Neutrophil (primary cell): ENCODE results near the gene SMARCA4.

Experiments used
- H3K27ac ChIP-seq: fragments of 200-600 bp; sonication (generic); 2 replicates; pipeline ENCODE4 v1.5.1; 2016; ENCODE audit warnings: mild to moderate bottlenecking, moderate library complexity
- H3K27me3 ChIP-seq: fragments of 200-600 bp; sonication (generic); 2 replicates; pipeline ENCODE4 v1.6.0; 2016; ENCODE audit warnings: mild to moderate bottlenecking
- H3K36me3 ChIP-seq: fragments of 200-600 bp; sonication (generic); 2 replicates; pipeline ENCODE4 v1.5.1; 2017
- H3K4me1 ChIP-seq, 2 experiments: fragments of 200-600 bp in 1 of 2; sonication (generic) in 1 of 2; 1 replicate in 1 of 2; 2 replicates in 1 of 2; pipeline versions ENCODE4 v1.5.1 to v1.6.1; 2013 to 2016; ENCODE audit warnings: low read depth in 1 of 2, low read length in 1 of 2, mild to moderate bottlenecking in 1 of 2, moderate library complexity in 1 of 2; ENCODE audit not compliant: control insufficient read depth in 1 of 2, insufficient read depth in 1 of 2
- H3K4me3 ChIP-seq, 2 experiments: fragments of 200-600 bp in 1 of 2; sonication (generic) in 1 of 2; 1 replicate in 1 of 2; 2 replicates in 1 of 2; pipeline ENCODE4 v1.5.1; 2013 to 2016; ENCODE audit warnings: low read depth in 1 of 2, low read length in 1 of 2, mild to moderate bottlenecking in 1 of 2, moderate library complexity in 1 of 2
- H3K9me3 ChIP-seq: fragments of 200-600 bp; sonication (generic); 2 replicates; pipeline ENCODE4 v1.5.1; 2016
- CTCF ChIP-seq: fragments of 200-600 bp; sonication (generic); IDR thresholded peaks from 2 replicates; pipeline ENCODE4 v1.5.1; 2016; ENCODE audit warnings: antibody characterized with exemption

The SMARCA4 gene

GRCh38 chr19:10921199-10921909, 39.5 kb upstream of the SMARCA4 start:
- H3K4me1 ChIP-seq = no peaks in the 10 kb centered on the region
- no peaks in the 10 kb centered on the region for H3K9me3 ChIP-seq
- H3K27ac ChIP-seq = no peak overlapping the region
- peaks cover 54% of the 10 kb centered on the region for H3K36me3 ChIP-seq
- H3K4me3 ChIP-seq = no peak overlapping the region
- TF ChIP-seq CTCF = no peak
- H3K27me3 ChIP-seq = no peaks in the 10 kb centered on the region

GRCh38 chr19:10921910-10922637, 38.8 kb upstream of the SMARCA4 start:
- Histone ChIP-seq H3K4me1 (no peaks in the 10 kb centered on the region), H3K4me3 (no peak overlapping the region), H3K27me3 (no peaks in the 10 kb centered on the region), H3K9me3 (no peaks in the 10 kb centered on the region), H3K27ac (no peak overlapping the region), H3K36me3 (peaks cover 50% of the 10 kb centered on the region)
- no peak for TF ChIP-seq CTCF

- TF ChIP-seq CTCF = no peak
- H3K4me3 ChIP-seq = no peak overlapping the region
- no peak overlapping the region for H3K27ac ChIP-seq
- H3K36me3 ChIP-seq = peaks cover 50% of the 10 kb centered on the region
- no peaks in the 10 kb centered on the region for H3K27me3 ChIP-seq
- H3K4me1 ChIP-seq = peaks cover 0 to under 1% of the 10 kb centered on the region in 2 experiments
- H3K9me3 ChIP-seq = no peaks in the 10 kb centered on the region
These were observed 38.2 kb upstream of the SMARCA4 start for GRCh38 chr19:10922638-10923014.

- Histone ChIP-seq H3K9me3 (no peaks in the 10 kb centered on the region), H3K27me3 (no peaks in the 10 kb centered on the region), H3K27ac (no peak overlapping the region), H3K36me3 (peaks cover 50% of the 10 kb centered on the region), H3K4me3 (no peak overlapping the region), H3K4me1 (peaks cover 5% of the 10 kb centered on the region in 2 experiments)
- TF ChIP-seq CTCF = no peak
These were observed 37.3 kb upstream of the SMARCA4 start for GRCh38 chr19:10923260-10924112.

- no peaks in the 10 kb centered on the region for H3K27me3 ChIP-seq
- peaks cover 46% of the 10 kb centered on the region for H3K36me3 ChIP-seq
- no peaks in the 10 kb centered on the region for H3K9me3 ChIP-seq
- H3K4me1 ChIP-seq = peaks cover 10 to 11% of the 10 kb centered on the region in 2 experiments
- no peak for TF ChIP-seq CTCF
- no peak overlapping the region for H3K27ac ChIP-seq
- H3K4me3 ChIP-seq = no peak overlapping the region
These were observed 36.2 kb upstream of the SMARCA4 start for GRCh38 chr19:10924597-10924996.
